ENCODE data around the gene PALM3. TPM values are rescaled to one million over a fixed set of nuclear protein-coding genes. Genes with fewer than 3 reads are reported as not detected.
"Not testable (repeated sequence)": the region's sequence is repeated elsewhere in the genome, so short reads cannot be mapped to it uniquely, and the experiment has no call there.

The PALM3 gene
- total and polyA plus RNA-seq, 5 donors from 2014 or later = not detected

- H3K27ac Mint-ChIP-seq = peak within 1 kb of the TSS; percentile 90 to 97 (median 90)
Observed at GRCh38 chr19:14031719-14032480, 30.0 kb downstream of the PALM3 start, which contains the start of gene IL27RA. TSS of gene IL27RA (plus strand) at chr19:14031762. CDS start at chr19:14031873, 111 bp downstream.

GRCh38 chr19:14030997-14031718 is 30.7 kb downstream of the PALM3 start:
- Mint-ChIP-seq H3K27ac (peak overlapping the region; percentile 81 to 97 (median 90)), H3K27me3 (no peaks in the 10 kb centered on the region), H3K4me3 (peak overlapping the region; percentile 88 to 99 (median 96)), H3K9me3 (peaks cover 0 to 2% (median 0%) of the 10 kb centered on the region in 7 donors), H3K4me1 (peaks cover 4 to 41% (median 23%) of the 10 kb centered on the region in 4 donors), H3K36me3 (peaks cover 5% of the 10 kb centered on the region)
- no peak for ATAC-seq (ENCODE audit: low read depth in 2 of 2)
- peak overlapping the region; percentile 41 for H3K4me3 ChIP-seq (ENCODE audit: low read depth, low read length)
- peak in 1 of 3 donors; percentile 68 for DNase-seq
- no peaks in the 10 kb centered on the region for H3K27me3 ChIP-seq (ENCODE audit: control insufficient read depth, insufficient read depth, low read length)
- peaks cover 8% of the 10 kb centered on the region for H3K36me3 ChIP-seq (ENCODE audit: control insufficient read depth, insufficient read depth, low read length)
- peak overlapping the region; percentile 96 for H3K27ac ChIP-seq (ENCODE audit: insufficient read depth, low read length, poor library complexity, severe bottlenecking)
- H3K4me1 ChIP-seq (ENCODE audit: control insufficient read depth, insufficient read depth, low read length, poor library complexity, severe bottlenecking) = peaks cover 42% of the 10 kb centered on the region
- no peaks in the 10 kb centered on the region for H3K9me3 ChIP-seq (ENCODE audit: control insufficient read depth in 2 of 2, low read length in 2 of 2)

More at GRCh38 chr19:14031719-14032480, 30.0 kb downstream of the PALM3 start, which contains the start of gene IL27RA:
- H3K4me3 Mint-ChIP-seq = peak within 1 kb of the TSS; percentile 88 to 99 (median 96)
- Histone ChIP-seq H3K9me3 (ENCODE audit: control insufficient read depth in 2 of 2, low read length in 2 of 2) (no peaks in the 10 kb centered on the region), H3K27me3 (ENCODE audit: control insufficient read depth, insufficient read depth, low read length) (no peaks in the 10 kb centered on the region), H3K4me1 (ENCODE audit: control insufficient read depth, insufficient read depth, low read length, poor library complexity, severe bottlenecking) (peaks cover 44% of the 10 kb centered on the region), H3K27ac (ENCODE audit: insufficient read depth, low read length, poor library complexity, severe bottlenecking) (peak within 1 kb of the TSS; percentile 96), H3K4me3 (ENCODE audit: low read depth, low read length) (peak within 1 kb of the TSS; percentile 77), H3K36me3 (ENCODE audit: control insufficient read depth, insufficient read depth, low read length) (peaks cover 14% of the 10 kb centered on the region)
- ATAC-seq (ENCODE audit: low read depth in 2 of 2) = peak; percentile 87 to 92
- peaks cover 4 to 49% (median 24%) of the 10 kb centered on the region in 4 donors for H3K4me1 Mint-ChIP-seq
- peaks cover 0 to 2% (median 0%) of the 10 kb centered on the region in 7 donors for H3K9me3 Mint-ChIP-seq
- peaks cover 7% of the 10 kb centered on the region for H3K36me3 Mint-ChIP-seq
- peak; percentile 67 to 93 (median 85) for DNase-seq
- H3K27me3 Mint-ChIP-seq = no peaks in the 10 kb centered on the region

- no peak overlapping the region for H3K4me3 ChIP-seq (ENCODE audit: low read depth, low read length)
- ATAC-seq (ENCODE audit: low read depth in 2 of 2) (no peak), DNase-seq (no peak)
- no peaks in the 10 kb centered on the region for H3K9me3 ChIP-seq (ENCODE audit: control insufficient read depth in 2 of 2, low read length in 2 of 2)
- no peak overlapping the region for H3K27ac ChIP-seq (ENCODE audit: insufficient read depth, low read length, poor library complexity, severe bottlenecking)
- peak overlapping the region in 2 of 4 donors; percentile 52 to 74 for H3K4me3 Mint-ChIP-seq
- peaks cover 1 to 33% (median 17%) of the 10 kb centered on the region in 4 donors for H3K4me1 Mint-ChIP-seq
- peaks cover 2% of the 10 kb centered on the region for H3K36me3 ChIP-seq (ENCODE audit: control insufficient read depth, insufficient read depth, low read length)
- peaks cover 1% of the 10 kb centered on the region for H3K36me3 Mint-ChIP-seq
- H3K27me3 ChIP-seq (ENCODE audit: control insufficient read depth, insufficient read depth, low read length) = no peaks in the 10 kb centered on the region
- H3K27ac Mint-ChIP-seq = peak overlapping the region; percentile 23 to 81 (median 29)
- H3K4me1 ChIP-seq (ENCODE audit: control insufficient read depth, insufficient read depth, low read length, poor library complexity, severe bottlenecking) = peaks cover 25% of the 10 kb centered on the region
- peaks cover 0 to 2% (median 0%) of the 10 kb centered on the region in 7 donors for H3K9me3 Mint-ChIP-seq
- H3K27me3 Mint-ChIP-seq = peaks cover 5% of the 10 kb centered on the region
Observed at GRCh38 chr19:14028901-14029300, 33.0 kb downstream of the PALM3 start.

- no peak for ATAC-seq (ENCODE audit: low read depth in 2 of 2)
- H3K4me1 Mint-ChIP-seq = peaks cover 0 to 32% (median 16%) of the 10 kb centered on the region in 4 donors
Observed at GRCh38 chr19:14027856-14028450, 33.9 kb downstream of the PALM3 start, which contains the start of gene RLN3. TSS of gene RLN3 (plus strand) at chr19:14028148. CDS start at chr19:14028205, 57 bp downstream.

GRCh38 chr19:14026652-14027192 is 35.2 kb downstream of the PALM3 start:
- H3K27ac ChIP-seq (ENCODE audit: insufficient read depth, low read length, poor library complexity, severe bottlenecking); H3K27ac Mint-ChIP-seq; H3K36me3 Mint-ChIP-seq; DNase-seq; ATAC-seq (ENCODE audit: low read depth in 2 of 2); H3K27me3 Mint-ChIP-seq; H3K36me3 ChIP-seq (ENCODE audit: control insufficient read depth, insufficient read depth, low read length); H3K9me3 ChIP-seq (ENCODE audit: control insufficient read depth in 2 of 2, low read length in 2 of 2); H3K27me3 ChIP-seq (ENCODE audit: control insufficient read depth, insufficient read depth, low read length); H3K4me3 ChIP-seq (ENCODE audit: low read depth, low read length); H3K9me3 Mint-ChIP-seq: not testable (repeated sequence)
- H3K4me1 Mint-ChIP-seq = peaks cover 0 to 24% (median 15%) of the 10 kb centered on the region in 4 donors
- peaks cover 12% of the 10 kb centered on the region for H3K4me1 ChIP-seq (ENCODE audit: control insufficient read depth, insufficient read depth, low read length, poor library complexity, severe bottlenecking)
- peak overlapping the region in 1 of 4 donors; percentile 35 for H3K4me3 Mint-ChIP-seq

More at GRCh38 chr19:14027856-14028450, 33.9 kb downstream of the PALM3 start, which contains the start of gene RLN3:
- no peaks in the 10 kb centered on the region for H3K27me3 ChIP-seq (ENCODE audit: control insufficient read depth, insufficient read depth, low read length)
- peaks cover 18% of the 10 kb centered on the region for H3K4me1 ChIP-seq (ENCODE audit: control insufficient read depth, insufficient read depth, low read length, poor library complexity, severe bottlenecking)
- H3K9me3 ChIP-seq (ENCODE audit: control insufficient read depth in 2 of 2, low read length in 2 of 2) = no peaks in the 10 kb centered on the region
- H3K27ac ChIP-seq (ENCODE audit: insufficient read depth, low read length, poor library complexity, severe bottlenecking) = no peak within 1 kb of the TSS
- no peak within 1 kb of the TSS for H3K4me3 ChIP-seq (ENCODE audit: low read depth, low read length)
- H3K27ac Mint-ChIP-seq = peak within 1 kb of the TSS; percentile 23 to 81 (median 42)
- no peak for DNase-seq
- H3K27me3 Mint-ChIP-seq = peaks cover 5% of the 10 kb centered on the region
- H3K36me3 ChIP-seq (ENCODE audit: control insufficient read depth, insufficient read depth, low read length) = no peaks in the 10 kb centered on the region
- no peaks in the 10 kb centered on the region for H3K36me3 Mint-ChIP-seq
- H3K4me3 Mint-ChIP-seq = peak within 1 kb of the TSS in 3 of 4 donors; percentile 21 to 74 (median 52)
- H3K9me3 Mint-ChIP-seq = peaks cover 0 to 2% (median 0%) of the 10 kb centered on the region in 7 donors

- DNase-seq = no peak
- no peak overlapping the region for H3K4me3 ChIP-seq (ENCODE audit: low read depth, low read length)
- Mint-ChIP-seq H3K4me3 (no peak overlapping the region), H3K27ac (peak overlapping the region in 1 of 3 donors; percentile 10), H3K4me1 (peaks cover 0 to 7% (median under 1%) of the 10 kb centered on the region in 4 donors), H3K36me3 (no peaks in the 10 kb centered on the region), H3K9me3 (no peaks in the 10 kb centered on the region), H3K27me3 (peaks cover 5% of the 10 kb centered on the region)
- no peaks in the 10 kb centered on the region for H3K9me3 ChIP-seq (ENCODE audit: control insufficient read depth in 2 of 2, low read length in 2 of 2)
- no peak for ATAC-seq (ENCODE audit: low read depth in 2 of 2)
- H3K4me1 ChIP-seq (ENCODE audit: control insufficient read depth, insufficient read depth, low read length, poor library complexity, severe bottlenecking) = no peaks in the 10 kb centered on the region
- H3K36me3 ChIP-seq (ENCODE audit: control insufficient read depth, insufficient read depth, low read length) = no peaks in the 10 kb centered on the region
- no peak overlapping the region for H3K27ac ChIP-seq (ENCODE audit: insufficient read depth, low read length, poor library complexity, severe bottlenecking)
- no peaks in the 10 kb centered on the region for H3K27me3 ChIP-seq (ENCODE audit: control insufficient read depth, insufficient read depth, low read length)
Observed at GRCh38 chr19:14023404-14024235, 38.3 kb downstream of the PALM3 start.

All from CD4-positive, CD25-positive, alpha-beta regulatory T cell (primary cell).